Endodermal cell (in vitro differentiated cells): Measurements from ENCODE around the gene FAM168A. TPM values are rescaled to one million over a fixed set of nuclear protein-coding genes. Genes with fewer than 3 reads are reported as not detected.
A peak's percentile ranks its signal among the peaks of the same experiment; 100 is the strongest.

Experiments used
- DNase-seq: peaks from one replicate; pipeline ENCODE4 v3.0.0-alpha.2; 2017
- H3K27ac ChIP-seq: 2 replicates; pipeline ENCODE4 v1.5.1; 2013; ENCODE audit warnings: mild to moderate bottlenecking, low read depth, low read length, moderate library complexity
- H3K27me3 ChIP-seq: 2 replicates; pipeline ENCODE4 v1.6.1; 2013; ENCODE audit warnings: mild to moderate bottlenecking, low read length, moderate library complexity; ENCODE audit not compliant: insufficient read depth, control insufficient read depth, poor library complexity, severe bottlenecking
- H3K36me3 ChIP-seq: 2 replicates; pipeline ENCODE4 v1.7.0; 2013; ENCODE audit warnings: mild to moderate bottlenecking, low read length, moderate library complexity; ENCODE audit not compliant: control insufficient read depth, insufficient read depth
- H3K4me1 ChIP-seq: one replicate; pipeline ENCODE4 v1.7.0; 2013; ENCODE audit warnings: low read length; ENCODE audit not compliant: control insufficient read depth, insufficient read depth
- H3K4me3 ChIP-seq: 2 replicates; pipeline ENCODE4 v1.5.1; 2013; ENCODE audit warnings: mild to moderate bottlenecking, low read length, moderate library complexity
- H3K9ac ChIP-seq: 2 replicates; pipeline ENCODE4 v1.6.1; 2013; ENCODE audit warnings: mild to moderate bottlenecking, low read length, moderate library complexity; ENCODE audit not compliant: poor library complexity, severe bottlenecking; ENCODE audit errors: extremely low read depth
- H3K9me3 ChIP-seq: 2 replicates; pipeline ENCODE4 v1.6.1; 2013; ENCODE audit warnings: mild to moderate bottlenecking, low read length, moderate library complexity; ENCODE audit not compliant: control insufficient read depth
- H3K27ac Mint-ChIP-seq: 2 replicates; pipeline ENCODE4 v1.8.0; 2020; ENCODE audit warnings: mixed read lengths
- H3K27me3 Mint-ChIP-seq: 2 replicates; pipeline ENCODE4 v1.8.0; 2021; ENCODE audit warnings: mild to moderate bottlenecking, mixed read lengths; ENCODE audit not compliant: insufficient read depth
- H3K36me3 Mint-ChIP-seq: 2 replicates; pipeline ENCODE4 v1.8.0; 2020; ENCODE audit warnings: low read depth, mixed read lengths
- H3K4me1 Mint-ChIP-seq: 2 replicates; pipeline ENCODE4 v1.8.0; 2020; ENCODE audit warnings: mixed read lengths
- H3K4me3 Mint-ChIP-seq: 2 replicates; pipeline ENCODE4 v1.8.0; 2020; ENCODE audit warnings: mild to moderate bottlenecking, moderate library complexity, mixed read lengths
- H3K9me3 Mint-ChIP-seq: 2 replicates; pipeline ENCODE4 v1.8.0; 2020; ENCODE audit warnings: mild to moderate bottlenecking, mixed read lengths
- WGBS, 2 experiments: methylation state at CpG; one replicate each; pipeline versions ENCODE4 v1.1.5 to v1.1.7; 2013; ENCODE audit warnings: missing lambda C conversion rate in 2 of 2, mixed read lengths in 1 of 2; ENCODE audit not compliant: insufficient coverage in 1 of 2, insufficient read length in 1 of 2; 5-methylcytosine and 5-hydroxymethylcytosine counted together
- total RNA-seq, 2 donors: library from RNA; stranded (reverse); fragmentation: NEBNext Ultra II Directional in 1 of 2; extraction: Animal tissue kit (Norgen Biotek cat#: 25700) in 1 of 2; gene quantifications; 2 replicates in 1 of 2; 3 replicates in 1 of 2; pipeline ENCODE4 v1.2.1, GENCODE V29; 2021
- TF ChIP-seq, protein P1 (sequence below): fragments of 200-600 bp; sonication (generic); conservative IDR thresholded peaks from 2 replicates; pipeline ENCODE4 v1.5.0; 2021; ENCODE audit warnings: antibody characterized with exemption, mild to moderate bottlenecking

Gene FAM168A
- total RNA-seq, 2 donors from 2014 or later: 27.4 to 31.6 TPM

DNA sequence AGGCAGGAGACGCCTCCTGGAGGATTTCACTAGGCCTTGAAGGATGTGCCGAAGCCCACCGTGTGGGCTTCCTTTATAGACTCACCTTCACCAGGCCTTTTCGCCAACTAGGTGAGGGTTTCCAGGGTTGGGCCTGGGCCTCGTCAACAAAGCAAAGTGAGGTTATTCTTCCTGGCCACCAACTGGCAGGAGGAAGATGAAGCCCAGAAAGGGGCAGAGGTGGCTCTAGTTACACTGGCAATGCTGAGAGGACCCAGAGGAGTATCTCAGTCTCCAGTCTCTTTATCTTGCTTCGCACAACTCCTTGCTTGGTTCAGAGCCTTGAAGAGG, 222.1 kb downstream of the FAM168A start:
- Histone ChIP-seq H3K9ac (no peak overlapping the region), H3K27ac (no peak overlapping the region), H3K4me1 (peaks cover 4% of the 10 kb centered on the region), H3K27me3 (no peaks in the 10 kb centered on the region), H3K9me3 (no peaks in the 10 kb centered on the region), H3K36me3 (no peaks in the 10 kb centered on the region), H3K4me3 (no peak overlapping the region)
- WGBS, 2 experiments: 73 to 75% methylated on average over 4 to 6 of the region's 6 CpGs
- Mint-ChIP-seq H3K4me1 (peaks cover 10% of the 10 kb centered on the region), H3K27ac (no peak overlapping the region), H3K36me3 (no peaks in the 10 kb centered on the region), H3K4me3 (peak overlapping the region; percentile 74), H3K9me3 (no peaks in the 10 kb centered on the region), H3K27me3 (peaks cover 7% of the 10 kb centered on the region)
- no peak for DNase-seq
- TF ChIP-seq, protein P1, sequence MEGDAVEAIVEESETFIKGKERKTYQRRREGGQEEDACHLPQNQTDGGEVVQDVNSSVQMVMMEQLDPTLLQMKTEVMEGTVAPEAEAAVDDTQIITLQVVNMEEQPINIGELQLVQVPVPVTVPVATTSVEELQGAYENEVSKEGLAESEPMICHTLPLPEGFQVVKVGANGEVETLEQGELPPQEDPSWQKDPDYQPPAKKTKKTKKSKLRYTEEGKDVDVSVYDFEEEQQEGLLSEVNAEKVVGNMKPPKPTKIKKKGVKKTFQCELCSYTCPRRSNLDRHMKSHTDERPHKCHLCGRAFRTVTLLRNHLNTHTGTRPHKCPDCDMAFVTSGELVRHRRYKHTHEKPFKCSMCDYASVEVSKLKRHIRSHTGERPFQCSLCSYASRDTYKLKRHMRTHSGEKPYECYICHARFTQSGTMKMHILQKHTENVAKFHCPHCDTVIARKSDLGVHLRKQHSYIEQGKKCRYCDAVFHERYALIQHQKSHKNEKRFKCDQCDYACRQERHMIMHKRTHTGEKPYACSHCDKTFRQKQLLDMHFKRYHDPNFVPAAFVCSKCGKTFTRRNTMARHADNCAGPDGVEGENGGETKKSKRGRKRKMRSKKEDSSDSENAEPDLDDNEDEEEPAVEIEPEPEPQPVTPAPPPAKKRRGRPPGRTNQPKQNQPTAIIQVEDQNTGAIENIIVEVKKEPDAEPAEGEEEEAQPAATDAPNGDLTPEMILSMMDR: no peak

DNA sequence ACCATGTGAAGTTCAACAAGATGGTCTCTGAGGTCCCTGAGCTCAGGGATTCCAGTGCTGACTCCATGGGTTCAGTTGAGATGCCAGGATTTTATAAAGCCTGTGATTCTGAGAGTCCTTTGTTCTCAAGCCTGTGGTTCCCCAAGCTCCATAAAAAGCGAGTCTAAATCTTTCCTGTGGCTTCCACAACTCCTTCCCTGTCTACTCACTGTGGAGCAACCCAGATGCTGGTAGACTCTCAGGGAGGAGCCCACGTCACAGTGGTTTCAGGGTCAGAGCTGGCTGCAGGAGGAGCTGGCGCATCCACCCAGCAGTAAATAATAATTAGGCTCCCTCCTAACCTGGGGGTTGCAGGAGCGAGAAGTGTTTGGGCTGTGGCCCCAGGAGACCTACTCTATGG, 223.8 kb downstream of the FAM168A start:
- H3K4me1 Mint-ChIP-seq: peaks cover 10% of the 10 kb centered on the region

DNA sequence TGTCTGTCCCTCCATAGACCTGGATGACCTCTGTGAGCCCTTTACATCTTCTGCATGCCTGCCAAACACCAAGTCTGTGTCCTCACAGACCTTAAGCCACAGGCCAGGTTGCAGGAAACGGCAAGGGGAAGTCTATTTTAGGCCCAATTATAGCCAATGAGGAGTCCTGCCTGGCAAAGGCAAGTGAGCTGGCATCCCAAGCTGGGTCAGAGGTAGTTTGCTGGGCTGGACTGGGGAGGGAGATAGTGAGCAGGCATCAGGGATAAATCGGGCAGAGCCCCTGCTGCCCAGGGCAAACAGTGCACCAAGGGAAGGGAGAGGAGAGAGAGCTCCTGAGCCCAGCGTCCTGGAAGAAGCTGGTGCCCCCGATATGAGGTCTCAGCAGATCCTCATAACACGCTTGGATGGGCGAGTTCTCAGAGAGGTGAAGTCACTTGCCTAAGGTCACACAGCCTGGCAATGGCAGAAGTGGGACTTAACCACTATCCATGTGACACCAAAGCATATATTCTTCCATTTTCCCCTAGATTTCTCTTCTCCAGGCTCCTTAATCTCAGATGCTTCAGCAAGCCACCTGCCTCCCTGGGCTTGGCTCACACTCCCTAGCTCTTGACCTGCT, 225.4 kb downstream of the FAM168A start:
- Mint-ChIP-seq H3K4me3 (no peak overlapping the region), H3K27ac (no peak overlapping the region), H3K27me3 (peaks cover 4% of the 10 kb centered on the region), H3K4me1 (peaks cover 10% of the 10 kb centered on the region), H3K36me3 (no peaks in the 10 kb centered on the region), H3K9me3 (no peaks in the 10 kb centered on the region)
- TF ChIP-seq, protein P1: peak; percentile 59
- Histone ChIP-seq H3K4me3 (no peak overlapping the region), H3K4me1 (peaks cover 4% of the 10 kb centered on the region), H3K9ac (no peak overlapping the region), H3K36me3 (no peaks in the 10 kb centered on the region), H3K9me3 (no peaks in the 10 kb centered on the region), H3K27me3 (no peaks in the 10 kb centered on the region), H3K27ac (no peak overlapping the region)
- DNase-seq: peak; percentile 80
- 82 to 85% methylated on average over 6 of the region's 6 CpGs for WGBS, 2 experiments

More for the DNA sequence above, 223.8 kb downstream of the FAM168A start:
- Histone ChIP-seq H3K4me1 (peaks cover 4% of the 10 kb centered on the region), H3K27ac (no peak overlapping the region), H3K36me3 (no peaks in the 10 kb centered on the region), H3K9ac (no peak overlapping the region), H3K27me3 (no peaks in the 10 kb centered on the region), H3K9me3 (no peaks in the 10 kb centered on the region), H3K4me3 (no peak overlapping the region)
- no peaks in the 10 kb centered on the region for H3K36me3 Mint-ChIP-seq
- no peak for DNase-seq
- no peak overlapping the region for H3K4me3 Mint-ChIP-seq
- H3K9me3 Mint-ChIP-seq: no peaks in the 10 kb centered on the region
- peaks cover 7% of the 10 kb centered on the region for H3K27me3 Mint-ChIP-seq
- H3K27ac Mint-ChIP-seq: no peak overlapping the region
- TF ChIP-seq, protein P1: no peak
- WGBS, 2 experiments: 88 to 91% methylated on average over 2 to 4 of the region's 4 CpGs
